Inflammatory macrophage (primary cell): Measurements from ENCODE around the gene SLIT1.
A peak's percentile ranks its signal among the peaks of the same experiment; 100 is the strongest.
"Not testable (repeated sequence)": the region's sequence is repeated elsewhere in the genome, so short reads cannot be mapped to it uniquely, and the experiment has no call there.

ENCODE experiments used
- DNase-seq, 2 donors: peaks; one replicate each; pipeline ENCODE4 v3.0.0-alpha.2; 2020 to 2022

Gene SLIT1

GRCh38 chr10:97106207-97106606 is 79.6 kb downstream of the SLIT1 start:
- no peak for DNase-seq

DNA sequence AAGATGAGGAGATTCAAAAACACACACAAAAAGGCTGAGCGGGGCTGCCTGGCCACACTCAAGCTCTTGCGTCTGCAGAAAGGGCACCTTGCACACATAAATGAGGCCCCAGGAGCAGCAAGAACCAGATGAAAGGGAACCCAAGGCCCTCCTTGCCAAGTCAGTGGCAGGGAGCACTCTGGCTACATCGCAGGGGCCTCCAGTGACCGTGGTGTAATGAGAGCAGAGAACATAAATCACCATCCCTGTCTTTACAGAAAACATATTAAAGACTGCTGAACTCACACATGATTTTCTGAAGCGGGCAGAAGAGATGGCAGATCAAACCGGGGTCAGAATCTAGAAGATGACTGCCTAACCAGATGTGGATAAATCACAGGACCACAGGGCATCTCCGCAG is 80.5 kb downstream of the SLIT1 start:
- DNase-seq: no peak

GRCh38 chr10:97103316-97104080 is 82.3 kb downstream of the SLIT1 start:
- no peak for DNase-seq

- no peak for DNase-seq
These were observed 83.3 kb downstream of the SLIT1 start for GRCh38 chr10:97102441-97102840.

DNA sequence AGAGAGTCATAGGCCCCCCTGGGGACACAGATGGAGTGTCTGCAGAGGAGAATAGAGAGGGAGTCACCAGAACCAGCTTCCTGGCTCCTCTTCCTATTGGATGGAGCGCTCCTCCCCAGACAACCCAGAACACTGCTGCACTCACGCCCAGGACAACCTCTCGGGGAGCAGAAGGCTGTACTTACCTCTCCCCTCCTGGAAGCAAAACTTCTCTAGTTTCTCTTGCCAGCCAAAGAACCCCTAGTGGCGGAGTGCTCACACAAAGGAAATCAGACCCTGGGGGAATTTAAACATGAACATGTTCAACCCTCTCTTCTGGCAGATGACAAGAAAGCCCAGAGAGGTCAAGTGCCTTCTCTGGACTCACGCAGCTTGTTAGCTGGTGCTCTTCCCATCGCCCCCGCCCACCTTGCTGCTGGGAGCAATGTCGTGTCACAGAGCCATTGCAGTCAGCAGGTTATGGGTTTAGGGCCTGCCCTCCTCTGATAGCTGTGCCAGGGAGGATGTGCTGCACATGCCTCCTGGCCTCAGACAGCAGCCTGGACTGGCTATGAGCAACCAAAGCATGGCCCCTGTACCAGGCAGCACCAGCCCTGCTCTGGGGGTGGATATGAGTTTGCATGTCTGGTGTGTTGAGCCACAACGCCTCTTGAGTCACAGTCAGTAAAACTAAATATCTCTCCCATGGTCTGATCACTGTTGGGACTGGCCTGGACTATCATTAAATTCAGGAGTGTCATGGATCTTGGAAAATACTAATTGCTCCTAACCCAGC is 84.4 kb downstream of the SLIT1 start:
- no peak for DNase-seq

DNA sequence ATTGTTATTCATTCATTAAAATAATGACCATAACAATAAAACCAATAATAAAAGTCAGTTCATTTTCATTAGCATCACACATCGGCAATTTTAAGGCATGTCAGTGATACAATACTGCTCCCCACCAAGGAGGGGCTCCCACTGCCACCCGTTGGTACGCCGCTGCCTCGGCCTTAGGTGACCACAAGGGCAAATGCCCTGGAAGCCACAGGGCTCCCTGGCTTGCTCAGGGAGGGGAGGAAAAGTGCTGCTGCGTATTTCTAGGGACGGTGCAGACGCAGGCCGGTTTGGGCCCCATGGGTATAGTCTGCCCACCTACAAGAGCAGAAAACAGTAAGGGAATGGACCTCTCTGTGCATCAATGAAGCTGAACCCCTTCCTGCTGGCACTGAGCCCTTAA is 85.1 kb downstream of the SLIT1 start:
- DNase-seq: no peak

DNA sequence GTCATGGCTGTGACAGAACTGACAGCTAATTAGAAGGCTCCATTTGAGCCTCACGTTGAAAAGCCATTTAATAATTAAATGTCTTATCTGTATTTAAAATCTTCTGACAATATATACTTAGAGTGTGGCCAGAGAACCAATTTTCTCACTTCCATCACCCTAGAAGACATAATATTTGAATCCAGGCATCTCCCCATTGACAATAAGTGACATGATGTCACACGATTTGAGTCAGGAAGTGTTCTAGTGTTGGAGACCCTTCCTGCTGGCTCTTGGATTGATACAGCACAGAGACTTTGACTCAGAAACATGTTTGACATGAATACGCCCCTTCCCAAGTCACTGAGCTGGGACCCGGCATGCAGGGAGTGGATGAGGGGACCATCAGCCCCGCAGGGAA is 85.9 kb downstream of the SLIT1 start:
- DNase-seq: no peak

DNA sequence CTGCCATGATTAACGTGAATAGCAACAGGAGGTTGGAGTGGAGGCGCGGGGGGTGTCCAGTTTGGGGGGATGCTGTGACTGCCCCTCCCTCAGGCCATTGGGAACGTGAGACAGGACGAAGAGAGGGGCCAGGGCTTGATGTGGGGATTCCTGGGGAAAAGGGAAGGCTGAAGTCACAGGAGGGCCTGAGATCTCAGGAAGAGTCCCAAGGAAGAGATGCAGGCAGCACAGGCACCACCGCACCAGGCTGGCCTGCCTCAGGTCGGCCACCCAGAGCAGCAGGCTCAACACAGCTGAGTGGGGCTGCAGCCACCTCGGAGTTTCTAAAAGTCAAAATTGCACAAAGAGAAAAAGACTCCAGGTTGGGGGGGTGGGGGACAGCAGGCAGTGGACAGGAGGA is 86.7 kb downstream of the SLIT1 start:
- no peak for DNase-seq

GRCh38 chr10:97097084-97097433 is 88.7 kb downstream of the SLIT1 start:
- DNase-seq: no peak

DNA sequence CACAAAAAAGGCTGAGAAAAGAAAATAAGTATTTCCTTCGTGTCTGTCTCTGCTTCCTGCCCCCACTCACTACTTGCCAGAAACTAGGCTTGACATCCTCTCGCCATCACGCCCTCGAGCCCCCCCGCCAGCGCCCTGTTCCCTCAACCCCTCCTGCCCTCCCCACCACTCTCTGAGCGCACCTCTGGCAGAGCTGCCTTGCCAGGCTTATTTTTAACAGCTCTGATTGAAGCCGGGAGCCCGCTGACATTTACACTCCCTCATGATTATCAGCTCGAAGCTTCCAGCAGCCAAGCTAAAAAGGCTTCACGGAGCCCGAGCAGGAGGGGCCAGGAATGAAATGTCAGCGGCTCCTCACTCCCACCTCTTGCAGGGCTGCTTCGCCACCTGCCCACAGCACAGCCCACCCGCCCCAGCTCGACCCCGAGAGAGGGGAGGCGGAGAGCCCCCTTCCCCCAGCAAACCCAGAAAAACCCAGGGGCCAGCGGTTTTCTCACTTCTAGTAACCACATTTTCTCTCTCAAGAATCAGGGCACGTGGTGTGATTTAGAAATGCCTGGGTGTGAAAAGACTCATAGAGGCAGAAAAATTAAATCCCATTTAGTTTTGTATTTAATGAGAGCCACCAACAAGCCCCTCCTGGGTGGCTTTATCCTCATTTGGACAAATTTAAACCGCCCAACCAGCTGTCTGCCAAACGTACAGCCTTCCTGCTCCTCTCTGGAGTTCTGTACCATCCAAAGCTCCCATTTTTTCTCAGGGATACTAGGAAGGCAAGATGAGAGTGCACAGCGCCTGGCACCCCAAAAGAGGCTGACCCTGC is 89.3 kb downstream of the SLIT1 start:
- no peak for DNase-seq

GRCh38 chr10:97095701-97096260 is 90.0 kb downstream of the SLIT1 start:
- no peak for DNase-seq

DNA sequence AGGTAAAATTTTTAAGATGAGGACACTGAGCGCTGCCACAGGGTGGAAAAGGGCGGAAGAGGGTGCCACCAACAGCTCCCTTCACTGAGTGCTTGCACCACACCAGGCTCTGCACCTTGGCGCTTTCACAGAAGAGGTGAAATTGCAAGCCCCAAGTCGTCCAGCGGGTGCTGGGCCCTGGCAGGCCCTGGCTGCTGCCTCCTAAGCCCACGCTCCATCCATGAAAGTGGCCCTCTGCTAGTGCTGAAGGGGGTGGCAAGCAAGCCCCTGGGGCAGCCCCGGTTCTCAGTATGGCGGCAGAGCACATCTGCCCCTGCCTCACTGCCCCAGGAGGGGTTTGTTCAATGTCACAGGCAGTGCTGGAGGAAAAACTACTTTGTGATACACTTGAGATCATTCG is 95.1 kb downstream of the SLIT1 start:
- DNase-seq: no peak

GRCh38 chr10:97090035-97090434 is 95.7 kb downstream of the SLIT1 start:
- DNase-seq: no peak

DNA sequence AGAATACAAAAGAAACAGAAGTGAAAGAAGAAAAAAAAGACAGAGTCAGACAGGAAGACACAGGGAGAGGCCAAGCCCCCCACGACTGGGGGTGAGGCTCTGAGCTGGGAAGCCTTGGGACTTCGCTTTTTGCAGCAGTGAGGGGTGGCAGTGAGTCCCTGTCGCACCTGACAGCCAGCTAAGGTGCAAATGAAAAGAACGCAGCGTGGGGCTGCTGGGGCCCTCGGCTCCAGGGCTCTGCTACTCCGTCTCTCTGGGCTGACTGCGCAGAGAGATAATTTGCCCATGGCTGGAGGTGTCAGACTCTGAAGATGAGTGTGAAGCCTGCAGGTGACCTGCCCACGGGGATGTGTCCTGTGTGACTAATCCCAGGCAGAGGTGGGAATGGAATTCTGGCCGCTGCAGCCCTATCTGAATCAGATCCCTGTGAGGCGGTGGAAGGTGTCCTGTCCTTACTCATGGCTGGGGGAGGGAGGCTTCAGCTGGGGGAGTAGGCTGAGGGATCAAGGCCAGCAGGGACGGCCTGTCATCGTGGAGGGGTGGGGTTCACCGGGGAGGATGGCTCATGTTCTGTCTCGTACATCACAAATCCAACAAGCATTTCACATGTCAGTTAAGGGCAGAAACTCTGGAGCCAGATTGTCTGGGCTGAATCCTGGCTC is 96.4 kb downstream of the SLIT1 start:
- DNase-seq: no peak

- no peak for DNase-seq
These were observed 98.5 kb downstream of the SLIT1 start for GRCh38 chr10:97087296-97087695.

DNA sequence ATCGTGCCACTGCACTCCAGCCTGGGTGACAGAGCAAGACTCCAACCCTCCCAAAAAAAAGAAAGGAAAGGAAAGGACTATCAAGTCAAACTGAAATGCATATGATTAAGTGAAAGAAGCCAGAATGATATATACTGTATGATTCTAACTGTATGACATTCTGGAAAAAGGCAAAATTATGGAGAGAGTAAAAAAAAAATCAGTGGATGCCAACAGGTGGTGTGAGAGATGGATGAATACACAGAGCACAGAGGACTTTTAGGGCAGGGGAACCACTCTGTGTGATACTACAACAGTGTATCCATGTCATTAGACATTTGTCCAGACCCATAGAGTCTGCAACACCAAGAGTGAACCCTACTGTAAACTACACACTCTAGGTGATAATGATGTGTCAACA is 99.2 kb downstream of the SLIT1 start:
- DNase-seq: no peak

DNA sequence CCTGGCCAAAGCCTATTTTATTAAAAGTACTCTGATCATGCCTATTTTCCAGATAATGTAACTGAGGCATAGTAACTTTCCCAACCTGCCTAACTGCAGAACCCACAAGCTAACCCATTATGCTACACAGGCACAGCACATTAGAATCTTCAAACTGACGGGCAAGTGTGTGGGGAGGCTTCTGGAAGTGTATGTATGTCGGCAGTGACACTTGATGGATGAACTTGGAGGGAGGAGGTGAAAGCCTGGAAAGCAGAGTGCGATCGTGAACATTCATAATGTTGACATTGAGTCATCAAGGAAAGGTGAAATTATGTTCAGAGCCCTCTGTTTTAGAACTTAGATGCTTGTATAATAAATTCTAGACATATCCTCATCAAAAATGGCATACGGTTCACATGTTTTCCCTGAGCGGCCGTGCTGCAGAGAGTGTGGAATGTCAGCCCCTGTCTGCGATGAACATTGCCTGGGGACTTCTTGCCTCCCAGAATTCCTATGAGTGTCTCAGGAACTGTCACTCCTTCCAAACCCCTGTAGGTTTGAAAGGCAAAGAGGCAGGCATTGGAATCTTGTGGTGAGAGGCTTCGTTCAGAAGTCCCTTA is 102.4 kb downstream of the SLIT1 start:
- DNase-seq: no peak

GRCh38 chr10:97082575-97082974 is 103.2 kb downstream of the SLIT1 start:
- DNase-seq: not testable (repeated sequence)

DNA sequence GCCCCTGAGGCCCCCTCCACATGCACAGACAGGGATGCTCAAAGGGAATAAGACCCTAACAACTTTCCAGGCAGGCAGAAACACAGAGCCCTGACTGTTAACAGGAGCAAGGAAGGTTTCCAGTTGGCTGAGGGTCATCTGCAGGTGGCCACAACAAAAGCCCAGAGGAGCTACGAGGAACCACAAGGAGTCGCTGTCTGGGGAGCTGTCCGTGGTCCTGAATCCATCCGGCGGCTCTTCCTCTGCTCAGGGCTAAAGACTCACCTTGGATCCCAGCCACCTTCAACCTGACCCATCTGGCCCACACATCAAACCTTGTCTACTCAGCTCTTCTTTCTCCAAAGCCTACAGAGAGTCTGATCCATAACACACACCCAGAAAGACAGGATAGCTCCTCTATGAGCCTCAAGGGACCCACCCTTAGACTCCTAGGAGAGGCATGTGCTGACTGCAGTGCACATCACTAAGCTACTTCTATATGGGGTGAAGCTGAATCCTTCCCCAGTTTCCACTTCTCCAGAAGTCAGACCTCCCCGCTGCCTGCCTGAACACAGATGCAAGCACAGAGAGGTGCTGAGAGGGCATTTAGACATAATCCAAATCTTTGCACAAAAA is 104.0 kb downstream of the SLIT1 start:
- peak; percentile 57 to 72 for DNase-seq

- DNase-seq: peak in 1 of 2 donors; percentile 4
These were observed 105.5 kb downstream of the SLIT1 start for GRCh38 chr10:97080051-97080776.

- DNase-seq: no peak
These were observed 106.3 kb downstream of the SLIT1 start for GRCh38 chr10:97079448-97079847.
